CD4-positive, alpha-beta T cell treated with Interleukin-21 for 1 hour (primary cell): ENCODE measurements around the gene KRT4.
A peak's percentile ranks its signal among the peaks of the same experiment; 100 is the strongest.

Experiments
- DNase-seq: peaks from one replicate; pipeline ENCODE4 v3.0.0-alpha.2; 2020

The KRT4 gene

GRCh38 chr12:52836491-52837412 lies 22.8 kb upstream of the KRT4 start:
- DNase-seq, result no peak

- DNase-seq, result peak; percentile 17
Observed at GRCh38 chr12:52836042-52836466, 22.1 kb upstream of the KRT4 start.

GRCh38 chr12:52835271-52836041 lies 21.5 kb upstream of the KRT4 start:
- DNase-seq, result no peak

- DNase-seq, result no peak
Observed at GRCh38 chr12:52834727-52835001, 20.7 kb upstream of the KRT4 start.

GRCh38 chr12:52833922-52834726 lies 20.2 kb upstream of the KRT4 start, which contains the start of gene KRT79:
Gene KRT79 (minus strand): TSS chr12:52834311. CDS start chr12:52834260, 51 bp downstream.
- no peak for DNase-seq

- DNase-seq, result no peak
Observed at GRCh38 chr12:52832985-52833905, 19.3 kb upstream of the KRT4 start.

GRCh38 chr12:52832451-52832850 lies 18.5 kb upstream of the KRT4 start:
- DNase-seq, result no peak

- DNase-seq, result no peak
Observed at GRCh38 chr12:52831251-52831650, 17.3 kb upstream of the KRT4 start.

- no peak for DNase-seq
Observed at GRCh38 chr12:52829986-52830770, 16.3 kb upstream of the KRT4 start.

GRCh38 chr12:52828591-52829021 lies 14.7 kb upstream of the KRT4 start:
- no peak for DNase-seq

- no peak for DNase-seq
Observed at GRCh38 chr12:52828156-52828555, 14.2 kb upstream of the KRT4 start.

- no peak for DNase-seq
Observed at GRCh38 chr12:52827499-52828090, 13.7 kb upstream of the KRT4 start.

GRCh38 chr12:52826611-52827498 lies 12.9 kb upstream of the KRT4 start:
- no peak for DNase-seq

- no peak for DNase-seq
Observed at GRCh38 chr12:52825961-52826360, 12.0 kb upstream of the KRT4 start.

GRCh38 chr12:52824741-52825410 lies 11.0 kb upstream of the KRT4 start:
- DNase-seq, result no peak

- no peak for DNase-seq
Observed at GRCh38 chr12:52823761-52824450, 10.0 kb upstream of the KRT4 start.

GRCh38 chr12:52822771-52823510 lies 9.0 kb upstream of the KRT4 start:
- no peak for DNase-seq
